Bronchial epithelial cell (primary cell): ENCODE results near the gene CMTM3. TPM values are rescaled to one million over a fixed set of nuclear protein-coding genes. Genes with fewer than 3 reads are reported as not detected.

Experiments used
- DNase-seq: peaks from one replicate; pipeline ENCODE4 v3.0.0-alpha.2; 2010; ENCODE audit warnings: low read depth
- FAIRE-seq: peaks from 2 replicates; lab custom pipeline; 2011; peaks lifted over from hg19 to GRCh38; lab: Jason Lieb, UNC
- H3K27me3 ChIP-seq: 2 replicates; pipeline ENCODE4 v1.5.1; 2011; ENCODE audit warnings: low read length; ENCODE audit not compliant: control insufficient read depth, insufficient read depth
- H3K36me3 ChIP-seq: 2 replicates; pipeline ENCODE4 v1.5.1; 2011; ENCODE audit warnings: low read length; ENCODE audit not compliant: control insufficient read depth, insufficient read depth
- H3K4me3 ChIP-seq: 2 replicates; pipeline ENCODE4 v1.5.1; 2011; ENCODE audit warnings: mild to moderate bottlenecking, low read depth, low read length, control low read depth
- CTCF ChIP-seq: IDR thresholded peaks from 2 replicates; pipeline ENCODE4 v1.5.1; 2011; ENCODE audit warnings: mild to moderate bottlenecking, moderate library complexity, low read length, control low read depth, inconsistent platforms; ENCODE audit not compliant: insufficient read depth, severe bottlenecking
- total RNA-seq: library from RNA; depleted of rRNA; stranded (reverse); fragments of >200 nt; gene quantifications from 2 replicates; pipeline ENCODE4 v1.2.1, GENCODE V29; 2014

CMTM3 gene
- total RNA-seq, 1 donor from 2014 or later, result 1.1 TPM

- Histone ChIP-seq H3K4me3 (no peak overlapping the region), H3K27me3 (no peaks in the 10 kb centered on the region), H3K36me3 (no peaks in the 10 kb centered on the region)
- no peak for TF ChIP-seq CTCF
- DNase-seq (no peak), FAIRE-seq (no peak)
Measured at GRCh38 chr16:66572356-66572755, 32.1 kb upstream of the CMTM3 start.

GRCh38 chr16:66574081-66574480 lies 30.4 kb upstream of the CMTM3 start:
- TF ChIP-seq CTCF, result no peak
- H3K36me3 ChIP-seq, result no peaks in the 10 kb centered on the region
- H3K4me3 ChIP-seq, result no peak overlapping the region
- H3K27me3 ChIP-seq, result peaks cover 12% of the 10 kb centered on the region
- no peak for DNase-seq
- FAIRE-seq, result no peak

GRCh38 chr16:66574531-66574930 lies 30.0 kb upstream of the CMTM3 start:
- Histone ChIP-seq H3K36me3 (no peaks in the 10 kb centered on the region), H3K27me3 (peaks cover 15% of the 10 kb centered on the region), H3K4me3 (no peak overlapping the region)
- FAIRE-seq, result no peak
- TF ChIP-seq CTCF, result no peak
- no peak for DNase-seq

GRCh38 chr16:66575060-66575459 lies 29.4 kb upstream of the CMTM3 start:
- no peak for DNase-seq
- Histone ChIP-seq H3K27me3 (peaks cover 15% of the 10 kb centered on the region), H3K4me3 (no peak overlapping the region), H3K36me3 (no peaks in the 10 kb centered on the region)
- FAIRE-seq, result no peak
- no peak for TF ChIP-seq CTCF

GRCh38 chr16:66576296-66576695 lies 28.2 kb upstream of the CMTM3 start:
- FAIRE-seq (no peak), DNase-seq (no peak)
- Histone ChIP-seq H3K4me3 (no peak overlapping the region), H3K36me3 (no peaks in the 10 kb centered on the region), H3K27me3 (peaks cover 15% of the 10 kb centered on the region)
- no peak for TF ChIP-seq CTCF
